ENCODE data around the gene TTLL13.

- no peak for TF ChIP-seq RAD21 (IDR thresholded peaks at IDR 0.05; ENCODE audit: low read length)
- TF ChIP-seq CTCF (IDR thresholded peaks at IDR 0.05) = no peak
Measured at GRCh38 chr15:90287946-90288345, 38.6 kb downstream of the TTLL13 start.
